GM19395 (cell line): ENCODE measurements around the gene RPS2.

Source experiments
- ATAC-seq: cut with Tn5 transposase; IDR thresholded peaks from one replicate; pipeline ENCODE4 v1.9.1; 2021; ENCODE audit warnings: mild to moderate bottlenecking, moderate library complexity; ENCODE audit not compliant: unreplicated experiment

Gene RPS2

GRCh38 chr16:1982991-1983543 is 18.4 kb upstream of the RPS2 start:
- ATAC-seq, result no peak

- no peak for ATAC-seq
Observed at GRCh38 chr16:1982013-1982433, 17.4 kb upstream of the RPS2 start.

GRCh38 chr16:1981398-1981836 is 16.8 kb upstream of the RPS2 start, which contains the start of gene NOXO1:
NOXO1 (minus strand) TSS chr16:1981469; CDS start chr16:1981179, 290 bp downstream.
- ATAC-seq, result no peak

DNA sequence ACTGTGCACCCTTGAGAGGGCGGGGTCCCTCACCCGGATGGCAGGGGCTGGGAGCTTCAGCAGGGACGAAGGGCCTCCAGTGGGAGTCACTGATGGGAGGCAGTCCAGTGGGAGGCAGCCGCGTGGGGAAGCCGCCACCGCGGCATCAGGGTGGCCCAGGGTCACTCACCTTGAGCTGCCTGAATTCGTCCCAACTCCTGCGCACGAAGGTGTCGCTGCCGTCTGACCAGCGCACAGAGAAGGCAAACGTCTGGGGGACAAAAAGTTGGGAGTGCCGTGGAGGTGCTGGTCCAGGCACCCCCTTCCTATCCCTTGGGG is 16.1 kb upstream of the RPS2 start:
- ATAC-seq, result no peak

- ATAC-seq, result no peak
Observed at GRCh38 chr16:1980030-1980769, 15.6 kb upstream of the RPS2 start.

GRCh38 chr16:1979271-1980029 is 14.8 kb upstream of the RPS2 start:
- no peak for ATAC-seq

DNA sequence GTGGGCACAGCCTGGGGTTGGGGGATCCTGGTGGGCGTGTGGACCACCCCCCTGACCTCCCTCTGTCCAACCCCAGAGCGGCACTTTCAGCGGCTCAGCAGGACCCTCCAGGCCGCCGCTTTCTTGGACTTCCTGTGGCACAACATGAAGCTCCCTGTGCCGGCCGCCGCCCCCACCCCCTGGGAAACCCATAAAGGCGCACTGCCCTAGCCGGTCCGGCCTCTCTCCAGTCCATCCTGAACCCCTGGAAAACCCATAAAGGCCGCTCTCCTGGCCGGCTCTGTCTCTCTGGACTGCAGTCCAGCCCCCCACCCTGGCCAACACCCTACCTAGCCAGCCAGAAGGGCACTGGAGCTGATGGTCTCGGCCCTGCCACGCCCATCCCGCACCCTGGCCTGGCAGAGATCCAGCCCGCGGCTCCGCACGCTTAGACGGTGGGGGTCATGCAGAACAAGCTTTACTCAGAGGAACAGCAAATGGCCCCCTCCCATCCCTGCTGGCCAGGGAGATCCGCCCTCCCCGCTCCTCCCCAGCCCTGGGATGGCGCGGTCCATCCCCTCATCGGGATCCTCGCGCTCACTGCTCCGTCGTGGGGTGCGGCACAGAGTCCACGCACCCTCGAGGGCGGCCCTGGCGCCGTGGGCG is 14.0 kb upstream of the RPS2 start:
- no peak for ATAC-seq

GRCh38 chr16:1977875-1978268 is 13.2 kb upstream of the RPS2 start:
- no peak for ATAC-seq

- ATAC-seq, result no peak
Observed at GRCh38 chr16:1976951-1977874, 12.6 kb upstream of the RPS2 start.

DNA sequence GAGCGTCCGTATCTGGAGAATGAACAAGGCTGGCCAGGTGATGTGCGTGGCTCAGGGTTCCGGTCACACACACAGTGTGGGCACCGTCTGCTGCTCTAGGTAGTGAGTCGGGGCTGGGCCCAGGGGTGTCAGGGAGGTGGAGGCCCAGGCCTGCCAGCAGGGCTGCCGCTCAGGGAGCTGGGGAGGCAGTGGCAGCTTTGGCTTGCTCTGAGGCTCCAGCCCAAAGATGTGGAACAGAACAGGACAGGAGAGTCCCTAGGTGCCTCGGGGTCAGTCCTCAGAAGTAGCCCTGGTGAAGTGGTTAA is 11.5 kb upstream of the RPS2 start:
- no peak for ATAC-seq

- no peak for ATAC-seq
Observed at GRCh38 chr16:1975432-1976215, 11.0 kb upstream of the RPS2 start.

DNA sequence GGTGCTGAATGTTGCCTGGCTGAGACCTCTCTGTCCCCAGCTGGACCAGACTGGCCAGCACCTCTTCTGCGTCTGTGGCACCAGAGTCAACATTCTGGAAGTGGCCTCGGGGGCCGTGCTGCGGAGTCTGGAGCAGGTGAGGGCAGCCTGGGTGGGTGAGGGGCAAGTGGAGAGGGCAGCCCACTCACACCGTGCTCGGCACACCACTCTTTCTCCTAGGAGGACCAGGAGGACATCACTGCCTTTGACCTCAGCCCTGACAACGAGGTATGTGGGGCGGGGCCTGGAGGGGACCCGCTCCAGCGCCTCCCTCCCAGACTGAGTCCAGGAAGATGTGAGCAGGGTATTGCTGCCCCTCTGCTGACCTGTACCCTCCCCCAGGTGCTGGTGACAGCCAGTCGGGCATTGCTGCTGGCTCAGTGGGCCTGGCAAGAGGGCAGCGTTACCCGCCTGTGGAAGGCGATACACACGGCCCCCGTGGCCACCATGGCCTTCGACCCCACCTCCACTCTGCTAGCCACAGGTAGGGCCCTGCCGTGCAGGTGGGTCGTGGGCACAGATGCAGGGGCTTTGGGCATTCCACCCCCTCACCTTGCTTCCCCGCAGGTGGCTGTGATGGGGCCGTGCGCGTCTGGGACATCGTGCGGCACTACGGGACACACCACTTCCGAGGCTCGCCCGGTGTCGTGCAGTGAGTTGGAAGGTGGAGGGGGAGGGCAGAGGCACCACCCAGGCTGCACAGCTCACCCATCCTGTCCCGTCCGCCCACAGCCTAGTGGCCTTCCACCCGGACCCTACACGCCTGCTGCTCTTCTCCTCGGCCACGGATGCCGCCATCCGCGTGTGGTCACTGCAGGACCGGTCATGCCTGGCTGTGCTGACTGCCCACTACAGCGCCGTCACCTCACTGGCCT is 9.8 kb upstream of the RPS2 start:
- no peak for ATAC-seq

- no peak for ATAC-seq
Observed at GRCh38 chr16:1973461-1974156, 9.0 kb upstream of the RPS2 start.

DNA sequence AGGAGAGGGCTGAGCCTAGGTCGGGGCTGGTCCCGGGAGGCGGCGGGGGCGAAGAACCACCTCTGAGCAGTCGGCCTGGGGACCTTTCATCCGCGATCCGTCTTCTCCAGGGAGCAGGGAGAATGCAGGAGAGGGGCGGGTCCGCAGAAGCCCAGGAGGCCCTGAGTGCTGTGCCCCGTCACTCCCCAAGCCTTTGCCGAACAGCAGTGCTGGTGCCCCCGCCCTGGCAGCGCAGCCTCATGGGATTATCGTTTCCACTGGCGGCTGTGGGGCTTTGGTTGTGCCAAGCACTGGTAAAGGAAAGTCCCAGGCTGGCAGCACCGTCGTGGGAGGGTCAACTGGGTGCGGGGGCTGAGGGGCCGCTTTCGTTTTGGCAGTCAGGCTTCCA is 7.9 kb upstream of the RPS2 start:
- ATAC-seq, result peak; percentile 4

DNA sequence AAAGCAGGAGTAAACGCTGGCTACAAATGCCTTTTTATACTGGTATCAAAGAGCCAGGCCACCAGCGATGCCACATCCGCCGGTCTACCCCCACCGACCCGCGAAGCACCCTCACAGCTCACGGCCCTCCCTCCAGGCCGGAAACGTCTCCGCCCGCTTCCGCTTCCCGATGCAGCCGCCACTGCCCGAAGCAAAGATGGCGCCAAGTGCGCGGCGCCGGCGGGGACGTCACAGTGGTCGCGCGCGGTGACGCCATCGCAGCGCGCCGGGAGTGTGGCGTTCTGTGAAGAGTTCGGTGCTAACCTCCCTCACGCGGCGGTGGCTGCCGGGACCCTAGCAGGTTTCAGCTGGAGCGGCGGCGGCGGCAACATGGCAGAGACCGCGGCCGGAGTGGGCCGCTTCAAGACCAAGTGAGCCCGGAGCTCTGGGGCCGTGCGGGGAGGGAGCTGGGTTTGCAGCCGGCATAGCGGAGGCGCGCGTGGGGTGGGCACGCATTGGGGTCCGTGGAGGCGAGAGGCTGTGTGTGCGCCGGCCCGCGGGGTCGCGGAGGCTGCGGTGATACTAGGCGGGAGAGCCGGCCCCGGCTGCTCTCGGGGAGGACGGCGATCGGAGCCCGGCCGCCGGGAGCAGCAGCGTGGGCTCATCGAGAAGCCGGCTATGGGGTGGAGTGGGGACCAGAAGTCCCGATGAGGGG is 7.3 kb upstream of the RPS2 start, which contains the start of gene TBL3:
TSS of gene TBL3 (plus strand) at position 258 of the 694 bp plus-strand sequence. CDS start at position 370, 112 bp downstream.
- ATAC-seq, result peak; percentile 75

- ATAC-seq, result no peak
Observed at GRCh38 chr16:1968146-1968953, 3.7 kb upstream of the RPS2 start.

DNA sequence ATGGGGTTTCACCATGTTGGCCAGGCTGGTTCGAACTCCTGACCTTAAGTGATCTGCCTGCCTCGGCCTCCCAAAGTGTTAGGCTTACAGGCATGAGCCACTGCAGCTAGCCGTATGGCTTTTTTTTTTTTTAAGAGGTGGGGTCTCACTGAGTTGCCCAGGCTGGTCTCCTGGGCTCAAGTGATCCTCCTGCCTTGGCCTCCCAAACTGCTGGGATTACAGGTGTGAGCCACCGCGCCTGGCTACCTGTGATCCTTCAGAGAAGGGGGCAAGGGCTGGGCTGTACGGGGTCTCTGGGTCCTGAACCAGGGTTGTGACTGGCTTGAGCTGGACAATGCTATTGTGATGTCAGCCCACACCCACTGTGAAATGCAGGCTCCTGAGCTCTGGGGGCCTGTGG is 1.8 kb upstream of the RPS2 start, which contains the start of gene RNF151:
TSS of gene RNF151 (plus strand) at position 397 of the 400 bp plus-strand sequence. CDS start 26 bp downstream, outside the sequence.
- no peak for ATAC-seq
